Mucosa of stomach (tissue), 1 donor: Measurements from ENCODE around the gene PWP1.

ENCODE experiments used
- H3K27me3 ChIP-seq: one replicate; pipeline ENCODE4 v1.7.0; 2013; ENCODE audit warnings: mild to moderate bottlenecking, low read length; ENCODE audit not compliant: control insufficient read depth, insufficient read depth
- H3K36me3 ChIP-seq: one replicate; pipeline ENCODE4 v1.7.0; 2013; ENCODE audit warnings: low read length; ENCODE audit not compliant: control insufficient read depth, insufficient read depth
- H3K4me1 ChIP-seq: one replicate; pipeline ENCODE4 v1.7.0; 2013; ENCODE audit warnings: mild to moderate bottlenecking, low read length; ENCODE audit not compliant: control insufficient read depth, insufficient read depth
- H3K4me3 ChIP-seq: one replicate; pipeline ENCODE4 v1.7.0; 2013; ENCODE audit warnings: low read length
- H3K9ac ChIP-seq: one replicate; pipeline ENCODE4 v1.7.0; 2013; ENCODE audit warnings: mild to moderate bottlenecking, low read length, moderate library complexity
- H3K9me3 ChIP-seq: one replicate; pipeline ENCODE4 v1.7.0; 2013; ENCODE audit warnings: mild to moderate bottlenecking, low read length, moderate library complexity; ENCODE audit not compliant: control insufficient read depth
- donor health status: Pancreatic carcinoma.

PWP1 gene

GRCh38 chr12:107760809-107761501, 75.4 kb downstream of the PWP1 start, which contains the start of gene PRDM4:
TSS of gene PRDM4 (minus strand) at chr12:107761137. CDS start at chr12:107760515, 622 bp downstream.
- Histone ChIP-seq H3K4me3 (peak within 1 kb of the TSS; percentile 76), H3K9ac (peak within 1 kb of the TSS; percentile 70), H3K36me3 (no peaks in the 10 kb centered on the region), H3K27me3 (no peaks in the 10 kb centered on the region), H3K4me1 (peaks cover 13% of the 10 kb centered on the region), H3K9me3 (no peaks in the 10 kb centered on the region)

- Histone ChIP-seq H3K4me1 (peaks cover 13% of the 10 kb centered on the region), H3K4me3 (peak overlapping the region; percentile 61), H3K36me3 (no peaks in the 10 kb centered on the region), H3K27me3 (no peaks in the 10 kb centered on the region), H3K9ac (peak overlapping the region; percentile 44), H3K9me3 (no peaks in the 10 kb centered on the region)
Measured at GRCh38 chr12:107761502-107761904, 75.9 kb downstream of the PWP1 start.
